ENCODE measurements around the gene ST6GALNAC6. TPM values are rescaled to one million over a fixed set of nuclear protein-coding genes. Genes with fewer than 3 reads are reported as not detected.

The ST6GALNAC6 gene
- total RNA-seq, 2 donors from 2014 or later, result 46.4 to 95.1 TPM

DNA sequence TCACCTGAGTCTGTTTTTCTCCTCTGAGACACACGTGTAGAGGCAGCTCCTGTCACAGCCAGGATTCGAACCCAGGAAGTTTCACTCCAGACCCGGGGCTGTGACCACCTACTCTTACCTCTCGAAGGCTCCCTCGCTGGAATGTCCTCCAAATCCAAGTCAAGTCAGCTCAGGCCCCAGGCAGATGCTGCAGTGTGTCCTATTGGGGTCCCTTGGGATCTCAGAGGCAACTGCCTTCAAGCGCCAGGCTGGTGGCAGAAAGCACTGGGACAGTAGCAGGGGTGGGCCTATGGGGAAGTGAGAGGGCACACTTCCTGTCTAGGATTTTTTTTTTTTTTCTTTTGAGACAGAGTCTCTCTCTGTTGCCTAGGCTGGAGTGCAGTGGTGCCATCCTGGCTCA lies 18.2 kb upstream of the ST6GALNAC6 start:
- H3K27ac ChIP-seq, result peak overlapping the region; percentile 33 to 66
- 66% methylated on average over 6 of the region's 6 CpGs for WGBS
- no peaks in the 10 kb centered on the region for H3K9me3 ChIP-seq
- intact Hi-C loops (cut with DNase I), result loop anchor here (5.0 to 10.0 kb wide), 4 partner anchors 115 to 413 kb away; partner anchors contain the start of genes CDK9, FPGS and STXBP1
- no peaks in the 10 kb centered on the region for H3K4me1 ChIP-seq (replicated peaks)
- H3K36me3 ChIP-seq, result no peaks in the 10 kb centered on the region
- no peak for DNase-seq (ENCODE audit: low spot score)
- no peak overlapping the region for H3K4me3 ChIP-seq
- TF ChIP-seq POLR2A (IDR thresholded peaks at IDR 0.05) (no peak), POLR2AphosphoS5 (IDR thresholded peaks at IDR 0.05) (no peak), CTCF (IDR thresholded peaks at IDR 0.05) (no peak)
- H3K27me3 ChIP-seq (replicated peaks; ENCODE audit: insufficient read depth), result no peaks in the 10 kb centered on the region

DNA sequence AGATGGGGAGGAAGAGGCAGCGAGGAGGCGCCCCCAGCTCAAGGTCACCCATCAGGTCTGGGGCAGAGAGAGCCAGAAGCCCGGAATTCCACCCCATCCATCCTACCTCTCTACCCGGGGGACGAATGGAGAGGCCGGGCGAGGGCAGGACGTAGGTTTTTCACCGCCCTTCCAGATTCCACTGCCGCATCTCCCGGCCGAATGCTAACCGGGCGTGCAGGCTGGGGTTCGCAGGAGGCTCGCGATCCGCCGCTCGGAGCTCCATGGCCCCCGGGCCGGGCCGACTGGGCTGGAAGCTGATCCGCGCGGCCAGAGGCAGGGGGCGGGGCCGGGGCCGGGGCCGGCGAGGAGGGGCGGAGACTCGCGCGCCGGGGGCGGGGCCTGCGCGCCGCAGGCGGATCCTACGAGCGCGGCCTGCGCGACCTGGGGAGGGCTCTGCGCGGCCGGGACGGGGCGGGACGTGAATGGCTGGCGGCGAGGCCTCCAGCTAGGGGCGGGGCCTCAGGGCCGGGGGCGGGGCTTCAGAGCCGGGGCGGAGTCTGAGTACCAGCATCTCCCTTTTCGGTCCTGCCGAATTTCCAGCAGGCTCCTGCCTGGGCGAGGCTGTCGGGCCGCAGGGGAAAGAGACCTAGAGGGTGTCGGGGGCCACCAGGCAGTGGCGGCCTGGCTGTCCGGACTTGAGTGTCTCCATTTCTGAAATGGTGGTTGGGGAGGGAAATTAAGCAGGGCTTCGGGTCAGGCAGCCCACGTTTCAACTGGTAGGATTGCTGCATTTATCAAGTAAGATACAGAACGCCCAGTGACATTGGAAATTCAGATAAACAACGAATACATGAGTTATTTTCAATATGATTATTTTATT lies 17.5 kb upstream of the ST6GALNAC6 start, which contains the start of gene ST6GALNAC4:
TSS of gene ST6GALNAC4 (minus strand) at position 322 of the 862 bp plus-strand sequence. CDS start 622 bp downstream, outside the sequence.
- Histone ChIP-seq H3K9me3 (no peaks in the 10 kb centered on the region), H3K27ac (peak within 1 kb of the TSS; percentile 58 to 66), H3K4me1 (replicated peaks) (no peaks in the 10 kb centered on the region), H3K4me3 (peak within 1 kb of the TSS; percentile 39 to 42), H3K27me3 (replicated peaks; ENCODE audit: insufficient read depth) (no peaks in the 10 kb centered on the region), H3K36me3 (no peaks in the 10 kb centered on the region)
- TF ChIP-seq POLR2A (IDR thresholded peaks at IDR 0.05) (peak; percentile 74), POLR2AphosphoS5 (IDR thresholded peaks at IDR 0.05) (no peak)
- intact Hi-C loops (cut with DNase I), result loop anchor here (5.0 to 10.0 kb wide), 4 partner anchors 115 to 412 kb away; partner anchors contain the start of genes CDK9, FPGS and STXBP1
- WGBS, result 2% methylated on average over 71 of the region's 71 CpGs
- peak; percentile 85 for DNase-seq (ENCODE audit: low spot score)

GRCh38 chr9:127915801-127916719 lies 16.7 kb upstream of the ST6GALNAC6 start:
- Histone ChIP-seq H3K27me3 (replicated peaks; ENCODE audit: insufficient read depth) (no peaks in the 10 kb centered on the region), H3K36me3 (no peaks in the 10 kb centered on the region), H3K4me3 (peak overlapping the region; percentile 39 to 42), H3K4me1 (replicated peaks) (no peaks in the 10 kb centered on the region), H3K27ac (peak overlapping the region; percentile 58 to 61), H3K9me3 (no peaks in the 10 kb centered on the region)
- intact Hi-C loops (cut with DNase I), result loop anchor here (5.0 to 10.0 kb wide), 4 partner anchors 114 to 411 kb away; partner anchors contain the start of genes CDK9, FPGS and STXBP1
- TF ChIP-seq POLR2A (IDR thresholded peaks at IDR 0.05) (no peak), POLR2AphosphoS5 (IDR thresholded peaks at IDR 0.05) (no peak), CTCF (IDR thresholded peaks at IDR 0.05) (no peak)
- DNase-seq (ENCODE audit: low spot score), result no peak
- WGBS, result 25% methylated on average over 27 of the region's 27 CpGs

DNA sequence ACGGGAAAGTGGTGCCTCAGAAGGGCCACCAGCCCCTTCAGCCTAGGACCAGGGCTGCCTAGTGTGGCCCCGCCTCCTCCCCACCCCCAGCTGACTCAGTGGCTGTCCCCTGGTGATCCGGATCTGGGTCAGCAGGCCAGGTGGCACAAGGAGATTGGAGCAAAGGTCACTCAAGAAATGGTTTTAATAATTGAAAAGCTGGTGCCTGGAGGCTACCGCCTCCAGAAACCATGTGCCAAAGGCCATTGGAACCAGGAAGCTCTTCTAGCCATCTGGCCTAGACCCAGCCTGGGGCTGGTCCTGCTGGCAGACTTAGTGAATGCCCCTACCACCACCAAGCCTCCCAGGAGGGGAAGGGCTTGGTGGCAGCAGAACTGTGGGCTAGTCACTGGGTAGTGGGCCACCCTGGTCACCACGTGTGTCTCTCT lies 15.9 kb upstream of the ST6GALNAC6 start:
- no peak overlapping the region for H3K27ac ChIP-seq
- intact Hi-C loops (cut with DNase I), result loop anchor here (5.0 to 10.0 kb wide), 4 partner anchors 113 to 411 kb away; partner anchors contain the start of genes CDK9, FPGS and STXBP1
- TF ChIP-seq POLR2AphosphoS5 (IDR thresholded peaks at IDR 0.05), result no peak
- TF ChIP-seq POLR2A (IDR thresholded peaks at IDR 0.05), result no peak
- TF ChIP-seq CTCF (IDR thresholded peaks at IDR 0.05), result no peak
- DNase-seq (ENCODE audit: low spot score), result no peak
- no peaks in the 10 kb centered on the region for H3K27me3 ChIP-seq (replicated peaks; ENCODE audit: insufficient read depth)
- no peaks in the 10 kb centered on the region for H3K4me1 ChIP-seq (replicated peaks)
- no peaks in the 10 kb centered on the region for H3K9me3 ChIP-seq
- H3K36me3 ChIP-seq, result no peaks in the 10 kb centered on the region
- H3K4me3 ChIP-seq, result no peak overlapping the region
- WGBS, result 81% methylated on average over 5 of the region's 5 CpGs
